Measurements from ENCODE around the gene CD6. TPM values are rescaled to one million over a fixed set of nuclear protein-coding genes. Genes with fewer than 3 reads are reported as not detected.

Gene CD6
- total and polyA plus RNA-seq, 2 of the 8 experiments (the other 6 are each of a cell fraction or from before 2014, with no cell fraction given): 0.03 TPM; not detected in 1

DNA sequence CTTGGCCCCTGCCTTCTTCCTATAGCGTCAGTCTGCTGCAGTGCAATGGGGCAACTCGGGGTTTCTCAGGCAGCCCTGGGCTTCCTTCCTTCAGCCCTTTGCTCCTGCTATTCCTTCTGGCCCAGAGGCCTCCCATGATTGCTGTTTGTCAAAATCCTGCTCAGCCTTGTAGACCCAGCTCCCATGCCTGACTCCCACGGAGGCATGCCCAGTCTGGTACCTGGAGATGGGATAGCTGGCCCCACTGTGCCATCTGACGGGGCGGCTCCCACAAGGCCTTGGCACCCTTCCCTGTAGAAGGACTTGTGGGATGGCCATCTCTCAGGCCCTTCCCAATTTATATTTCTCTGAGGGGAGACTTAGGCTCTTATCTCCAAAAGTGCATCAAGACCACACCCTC, 590 bp upstream of the CD6 start (continued):
- TF ChIP-seq, protein P1, sequence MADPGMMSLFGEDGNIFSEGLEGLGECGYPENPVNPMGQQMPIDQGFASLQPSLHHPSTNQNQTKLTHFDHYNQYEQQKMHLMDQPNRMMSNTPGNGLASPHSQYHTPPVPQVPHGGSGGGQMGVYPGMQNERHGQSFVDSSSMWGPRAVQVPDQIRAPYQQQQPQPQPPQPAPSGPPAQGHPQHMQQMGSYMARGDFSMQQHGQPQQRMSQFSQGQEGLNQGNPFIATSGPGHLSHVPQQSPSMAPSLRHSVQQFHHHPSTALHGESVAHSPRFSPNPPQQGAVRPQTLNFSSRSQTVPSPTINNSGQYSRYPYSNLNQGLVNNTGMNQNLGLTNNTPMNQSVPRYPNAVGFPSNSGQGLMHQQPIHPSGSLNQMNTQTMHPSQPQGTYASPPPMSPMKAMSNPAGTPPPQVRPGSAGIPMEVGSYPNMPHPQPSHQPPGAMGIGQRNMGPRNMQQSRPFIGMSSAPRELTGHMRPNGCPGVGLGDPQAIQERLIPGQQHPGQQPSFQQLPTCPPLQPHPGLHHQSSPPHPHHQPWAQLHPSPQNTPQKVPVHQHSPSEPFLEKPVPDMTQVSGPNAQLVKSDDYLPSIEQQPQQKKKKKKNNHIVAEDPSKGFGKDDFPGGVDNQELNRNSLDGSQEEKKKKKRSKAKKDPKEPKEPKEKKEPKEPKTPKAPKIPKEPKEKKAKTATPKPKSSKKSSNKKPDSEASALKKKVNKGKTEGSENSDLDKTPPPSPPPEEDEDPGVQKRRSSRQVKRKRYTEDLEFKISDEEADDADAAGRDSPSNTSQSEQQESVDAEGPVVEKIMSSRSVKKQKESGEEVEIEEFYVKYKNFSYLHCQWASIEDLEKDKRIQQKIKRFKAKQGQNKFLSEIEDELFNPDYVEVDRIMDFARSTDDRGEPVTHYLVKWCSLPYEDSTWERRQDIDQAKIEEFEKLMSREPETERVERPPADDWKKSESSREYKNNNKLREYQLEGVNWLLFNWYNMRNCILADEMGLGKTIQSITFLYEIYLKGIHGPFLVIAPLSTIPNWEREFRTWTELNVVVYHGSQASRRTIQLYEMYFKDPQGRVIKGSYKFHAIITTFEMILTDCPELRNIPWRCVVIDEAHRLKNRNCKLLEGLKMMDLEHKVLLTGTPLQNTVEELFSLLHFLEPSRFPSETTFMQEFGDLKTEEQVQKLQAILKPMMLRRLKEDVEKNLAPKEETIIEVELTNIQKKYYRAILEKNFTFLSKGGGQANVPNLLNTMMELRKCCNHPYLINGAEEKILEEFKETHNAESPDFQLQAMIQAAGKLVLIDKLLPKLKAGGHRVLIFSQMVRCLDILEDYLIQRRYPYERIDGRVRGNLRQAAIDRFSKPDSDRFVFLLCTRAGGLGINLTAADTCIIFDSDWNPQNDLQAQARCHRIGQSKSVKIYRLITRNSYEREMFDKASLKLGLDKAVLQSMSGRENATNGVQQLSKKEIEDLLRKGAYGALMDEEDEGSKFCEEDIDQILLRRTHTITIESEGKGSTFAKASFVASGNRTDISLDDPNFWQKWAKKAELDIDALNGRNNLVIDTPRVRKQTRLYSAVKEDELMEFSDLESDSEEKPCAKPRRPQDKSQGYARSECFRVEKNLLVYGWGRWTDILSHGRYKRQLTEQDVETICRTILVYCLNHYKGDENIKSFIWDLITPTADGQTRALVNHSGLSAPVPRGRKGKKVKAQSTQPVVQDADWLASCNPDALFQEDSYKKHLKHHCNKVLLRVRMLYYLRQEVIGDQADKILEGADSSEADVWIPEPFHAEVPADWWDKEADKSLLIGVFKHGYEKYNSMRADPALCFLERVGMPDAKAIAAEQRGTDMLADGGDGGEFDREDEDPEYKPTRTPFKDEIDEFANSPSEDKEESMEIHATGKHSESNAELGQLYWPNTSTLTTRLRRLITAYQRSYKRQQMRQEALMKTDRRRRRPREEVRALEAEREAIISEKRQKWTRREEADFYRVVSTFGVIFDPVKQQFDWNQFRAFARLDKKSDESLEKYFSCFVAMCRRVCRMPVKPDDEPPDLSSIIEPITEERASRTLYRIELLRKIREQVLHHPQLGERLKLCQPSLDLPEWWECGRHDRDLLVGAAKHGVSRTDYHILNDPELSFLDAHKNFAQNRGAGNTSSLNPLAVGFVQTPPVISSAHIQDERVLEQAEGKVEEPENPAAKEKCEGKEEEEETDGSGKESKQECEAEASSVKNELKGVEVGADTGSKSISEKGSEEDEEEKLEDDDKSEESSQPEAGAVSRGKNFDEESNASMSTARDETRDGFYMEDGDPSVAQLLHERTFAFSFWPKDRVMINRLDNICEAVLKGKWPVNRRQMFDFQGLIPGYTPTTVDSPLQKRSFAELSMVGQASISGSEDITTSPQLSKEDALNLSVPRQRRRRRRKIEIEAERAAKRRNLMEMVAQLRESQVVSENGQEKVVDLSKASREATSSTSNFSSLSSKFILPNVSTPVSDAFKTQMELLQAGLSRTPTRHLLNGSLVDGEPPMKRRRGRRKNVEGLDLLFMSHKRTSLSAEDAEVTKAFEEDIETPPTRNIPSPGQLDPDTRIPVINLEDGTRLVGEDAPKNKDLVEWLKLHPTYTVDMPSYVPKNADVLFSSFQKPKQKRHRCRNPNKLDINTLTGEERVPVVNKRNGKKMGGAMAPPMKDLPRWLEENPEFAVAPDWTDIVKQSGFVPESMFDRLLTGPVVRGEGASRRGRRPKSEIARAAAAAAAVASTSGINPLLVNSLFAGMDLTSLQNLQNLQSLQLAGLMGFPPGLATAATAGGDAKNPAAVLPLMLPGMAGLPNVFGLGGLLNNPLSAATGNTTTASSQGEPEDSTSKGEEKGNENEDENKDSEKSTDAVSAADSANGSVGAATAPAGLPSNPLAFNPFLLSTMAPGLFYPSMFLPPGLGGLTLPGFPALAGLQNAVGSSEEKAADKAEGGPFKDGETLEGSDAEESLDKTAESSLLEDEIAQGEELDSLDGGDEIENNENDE (IDR thresholded peaks at IDR 0.05; ENCODE audit: insufficient replicate concordance, low read length): no peak
- no peak for TF ChIP-seq HDAC6 (IDR thresholded peaks at IDR 0.05; ENCODE audit: low read depth, low read length)
- TF ChIP-seq SIN3A (conservative IDR thresholded peaks at IDR 0.05 in 1 of 2, IDR thresholded peaks at IDR 0.05 in 1 of 2; ENCODE audit: low read depth in 1 of 2, low read length in 2 of 2): no peak

Data from H1 (cell line).